ENCODE measurements around the gene CLEC4M.
"Not testable (repeated sequence)": the region's sequence is repeated elsewhere in the genome, so short reads cannot be mapped to it uniquely, and the experiment has no call there.

CLEC4M gene

DNA sequence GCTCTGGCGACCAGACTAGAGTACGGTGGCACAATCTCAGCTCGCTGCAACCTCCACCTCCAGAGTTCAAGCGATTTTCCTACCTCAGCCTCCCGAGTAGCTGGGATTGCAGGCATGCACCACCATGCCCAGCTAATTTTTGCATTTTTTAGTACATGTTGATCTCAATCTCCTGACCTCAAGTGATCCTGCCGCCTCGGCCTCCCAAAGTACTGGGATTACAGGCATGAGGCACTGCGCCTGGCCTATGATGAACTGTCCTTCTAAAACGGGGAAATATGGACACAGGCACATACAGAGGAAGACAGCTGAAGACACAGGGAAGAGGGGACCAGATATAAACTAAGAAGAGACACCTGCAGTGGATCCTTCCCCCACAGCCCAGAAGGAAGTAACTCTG, 12.7 kb downstream of the CLEC4M start:
- DNase-seq (ENCODE audit: low read depth in 3 of 3) = no peak

DNA sequence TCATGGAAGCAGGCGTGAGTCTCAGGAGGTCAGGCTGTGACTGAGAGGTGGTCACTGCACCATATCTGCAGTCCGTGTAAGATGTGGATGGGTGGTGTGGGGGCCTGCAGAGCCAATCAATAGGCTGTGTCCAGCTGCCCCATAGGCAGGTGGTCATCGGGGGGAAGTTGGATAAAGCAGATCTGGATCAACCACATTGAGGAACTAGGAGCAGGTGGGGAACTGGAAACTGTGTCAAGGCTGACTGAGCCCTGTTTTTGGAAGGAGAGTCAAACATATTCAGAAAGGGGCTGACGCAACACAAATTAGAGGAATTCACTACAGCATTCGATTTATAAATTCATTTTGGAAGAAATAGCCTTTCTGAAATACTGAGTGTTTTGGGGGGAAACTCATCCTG, 15.0 kb downstream of the CLEC4M start:
- no peak for DNase-seq (ENCODE audit: low read depth in 3 of 3)

DNA sequence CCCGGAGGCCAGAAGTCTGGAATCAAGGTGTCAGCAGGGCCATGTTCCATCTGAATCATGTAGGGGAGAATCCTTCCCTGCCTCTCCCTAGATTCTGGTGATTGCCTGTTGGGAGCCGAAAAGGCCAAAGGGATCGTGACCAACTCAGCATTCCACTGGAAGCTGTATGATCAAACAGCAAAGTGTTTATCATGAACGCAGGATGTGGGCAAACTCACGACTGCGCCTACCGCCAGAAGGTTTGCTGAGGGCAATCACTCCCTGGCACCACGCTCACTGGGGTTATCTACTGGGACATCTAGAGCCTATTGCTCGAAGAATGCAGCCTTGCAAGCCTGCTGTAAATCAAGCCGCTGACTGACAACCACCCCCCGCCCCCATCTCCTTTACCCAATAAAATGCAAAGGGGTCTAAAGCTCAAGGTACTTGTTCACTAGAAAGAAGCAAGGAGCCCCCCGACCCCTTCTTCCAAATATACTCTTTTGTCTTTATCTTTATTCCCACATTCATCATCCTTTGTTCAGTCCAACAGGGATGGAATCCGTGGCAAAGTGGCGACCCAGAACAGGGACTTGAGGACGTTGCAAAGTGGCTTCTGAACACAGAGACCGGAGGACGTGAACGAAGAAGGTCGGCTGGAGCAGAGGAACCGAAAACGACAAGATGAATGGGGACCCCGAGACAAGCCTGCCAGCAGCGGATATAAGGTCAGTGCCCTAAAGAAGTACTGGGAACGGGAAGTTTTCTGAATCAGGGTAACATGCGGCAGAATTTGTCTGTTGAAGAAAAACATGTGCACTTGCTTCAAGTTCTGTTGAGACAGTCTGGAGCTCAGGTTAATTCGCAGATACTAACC, 16.8 kb downstream of the CLEC4M start:
- DNase-seq (ENCODE audit: low read depth in 3 of 3) = no peak

DNA sequence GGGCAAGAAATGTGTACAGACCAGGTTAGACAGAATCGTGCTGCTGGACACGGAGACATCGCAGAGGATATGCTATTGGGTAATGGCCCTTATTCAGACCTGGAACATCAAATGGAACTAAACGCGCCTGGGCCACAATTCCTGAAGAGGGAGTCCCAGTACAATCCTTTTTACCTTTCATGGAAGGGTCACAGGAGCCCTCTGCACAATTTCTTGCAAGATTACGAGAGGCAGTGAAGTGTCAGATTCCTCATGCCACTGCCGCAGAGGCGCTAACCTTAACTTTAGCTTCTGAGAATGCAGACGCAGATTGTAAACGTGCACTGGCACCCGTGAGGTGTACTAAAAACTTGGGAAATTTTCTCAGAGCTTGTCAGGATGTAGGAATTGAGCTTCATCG, 18.1 kb downstream of the CLEC4M start:
- DNase-seq (ENCODE audit: low read depth in 3 of 3) = no peak

DNA sequence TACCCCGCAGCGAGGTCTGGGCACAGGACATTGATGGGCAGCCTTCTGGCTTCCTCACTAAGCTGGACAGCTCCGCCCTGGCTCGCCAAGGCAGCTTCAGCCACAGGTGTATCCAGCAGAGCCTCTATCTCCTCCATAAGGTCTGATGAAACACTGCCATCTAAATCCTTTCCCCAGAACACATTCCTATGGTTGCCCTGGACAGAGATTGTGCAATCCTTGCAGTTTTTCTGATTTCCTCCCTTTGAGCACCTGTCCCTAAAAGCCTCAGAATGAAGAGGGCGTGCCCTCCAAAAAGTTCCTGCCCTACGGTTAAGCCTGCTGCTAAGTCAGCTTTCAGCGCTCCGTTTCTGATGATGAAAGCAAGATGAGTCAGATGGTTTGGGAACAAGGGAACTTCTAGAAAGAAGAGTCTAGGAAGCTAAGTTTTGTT, 21.0 kb downstream of the CLEC4M start:
- no peak for DNase-seq (ENCODE audit: low read depth in 3 of 3)

DNA sequence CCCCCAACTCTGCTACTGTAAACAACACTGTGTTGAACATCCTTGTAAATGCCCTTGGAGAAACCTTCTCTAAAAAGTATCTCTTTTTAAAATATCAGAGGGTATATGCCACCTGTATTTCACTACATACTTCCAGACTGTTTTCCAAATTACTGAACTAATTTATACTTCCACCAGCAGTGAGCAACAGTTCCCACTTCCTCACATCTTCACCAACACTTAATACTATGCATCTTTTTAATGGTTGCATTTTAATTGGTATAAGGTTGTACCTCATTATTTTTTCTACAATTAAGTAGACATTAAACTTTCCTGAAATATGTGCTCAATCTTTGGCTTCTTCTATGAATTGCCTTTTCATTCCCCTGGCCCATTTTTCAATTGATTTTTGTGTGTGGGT, 21.8 kb downstream of the CLEC4M start:
- DNase-seq (ENCODE audit: low read depth in 3 of 3) = no peak

DNA sequence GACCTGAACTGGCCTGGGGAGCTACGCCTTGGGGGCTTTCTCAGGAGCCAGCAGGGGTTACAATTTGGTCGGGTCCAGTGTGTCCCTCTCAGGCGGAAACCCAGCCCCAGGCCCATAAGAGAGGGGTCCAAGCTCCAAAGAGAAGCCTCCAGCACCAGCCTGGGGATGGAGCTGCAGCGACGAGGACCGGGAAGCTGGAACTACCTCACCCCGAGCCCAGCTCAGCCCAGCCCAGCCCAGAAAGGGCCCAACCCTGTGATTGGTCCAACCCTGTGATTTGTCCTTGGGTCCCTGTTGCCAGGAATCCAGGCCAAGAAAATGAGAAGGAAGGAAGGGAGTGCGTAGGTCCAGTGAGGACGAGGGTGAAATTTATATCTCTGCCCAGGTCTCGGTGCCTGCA, 24.1 kb downstream of the CLEC4M start:
- no peak for DNase-seq (ENCODE audit: low read depth in 3 of 3)

DNA sequence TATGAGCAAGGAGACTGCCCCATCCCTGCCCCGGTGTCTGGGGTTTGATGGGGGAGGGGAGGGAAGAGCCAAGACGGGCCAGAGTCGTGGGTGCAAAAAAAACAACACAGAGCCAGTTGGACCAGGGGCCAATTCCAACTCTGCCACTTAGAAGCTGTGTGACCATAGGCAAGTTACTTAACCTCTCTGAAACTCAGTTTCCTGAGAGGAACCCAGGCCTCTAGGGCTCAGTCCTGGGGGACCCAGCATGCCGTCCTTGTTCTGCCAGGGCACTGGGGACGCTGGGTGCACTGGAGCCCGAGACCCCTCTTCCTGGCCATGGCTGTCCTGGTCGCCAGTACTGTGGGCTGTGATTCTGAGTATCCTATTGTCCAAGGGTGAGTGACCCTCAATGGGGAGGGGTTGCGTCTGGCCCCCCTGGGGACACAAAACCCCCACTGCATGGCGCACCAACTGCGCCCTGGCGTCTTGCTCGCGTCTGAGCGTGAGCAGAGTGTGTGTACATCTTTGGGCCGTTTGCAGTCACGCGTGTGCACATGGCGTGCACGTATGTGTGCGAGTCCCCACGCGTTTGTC, 24.6 kb downstream of the CLEC4M start:
- no peak for DNase-seq (ENCODE audit: low read depth in 3 of 3)

DNA sequence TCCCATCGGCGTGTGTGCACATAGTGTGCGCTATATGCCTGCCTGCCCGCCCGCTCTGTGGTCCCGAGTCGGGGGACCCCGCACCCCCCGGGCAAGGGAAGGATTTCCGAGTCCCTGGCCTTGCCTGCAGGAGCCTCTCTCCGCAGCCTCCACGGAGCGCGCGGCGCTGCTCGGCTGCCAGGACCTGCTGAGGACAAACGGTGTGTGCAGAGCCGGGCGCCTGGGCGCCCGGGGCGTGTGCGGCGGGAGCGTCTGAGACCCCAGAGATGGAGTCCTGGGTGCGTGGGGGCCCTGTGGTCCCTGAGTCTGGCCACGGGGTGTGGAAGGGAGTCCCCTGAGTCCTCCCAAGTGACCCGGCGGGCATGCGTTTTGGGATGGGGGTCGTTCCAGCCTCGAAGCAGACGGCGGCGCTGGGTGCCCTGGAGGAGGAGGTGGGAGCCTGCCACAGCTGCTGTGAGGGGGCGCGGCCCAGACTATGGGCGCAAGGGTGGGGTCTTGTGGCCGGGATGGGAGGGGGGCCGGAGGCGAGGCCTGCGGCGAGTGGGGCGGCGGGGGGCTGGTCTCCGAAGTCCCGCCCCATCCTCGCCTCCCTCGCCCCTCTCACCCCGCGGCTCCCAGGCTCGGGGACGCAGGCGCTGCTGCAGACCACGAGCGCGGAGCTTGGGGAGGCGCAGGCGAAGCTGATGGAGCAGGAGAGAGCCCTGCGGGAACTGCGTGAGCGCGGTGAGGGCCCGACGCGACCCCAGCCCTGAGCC, 25.3 kb downstream of the CLEC4M start:
- no peak for DNase-seq (ENCODE audit: low read depth in 3 of 3)

DNA sequence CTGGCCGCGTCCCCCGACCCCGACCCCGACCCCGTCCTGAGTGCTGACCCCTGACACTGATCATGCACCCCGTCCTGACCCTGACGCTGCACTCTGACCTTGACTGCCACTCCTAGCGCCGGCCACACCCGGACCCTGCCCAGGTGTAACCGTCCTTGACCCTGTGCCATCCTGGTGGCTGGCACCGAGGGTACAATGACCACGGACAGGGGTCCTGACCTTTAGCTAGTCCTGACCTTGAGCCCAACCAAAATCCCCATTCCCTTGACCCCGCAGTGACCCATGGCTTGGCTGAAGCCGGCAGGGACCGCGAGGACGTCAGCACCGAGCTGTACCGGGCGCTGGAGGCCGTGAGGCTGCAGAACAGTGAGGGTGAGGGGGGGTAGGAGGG, 25.9 kb downstream of the CLEC4M start:
- no peak for DNase-seq (ENCODE audit: low read depth in 3 of 3)

DNA sequence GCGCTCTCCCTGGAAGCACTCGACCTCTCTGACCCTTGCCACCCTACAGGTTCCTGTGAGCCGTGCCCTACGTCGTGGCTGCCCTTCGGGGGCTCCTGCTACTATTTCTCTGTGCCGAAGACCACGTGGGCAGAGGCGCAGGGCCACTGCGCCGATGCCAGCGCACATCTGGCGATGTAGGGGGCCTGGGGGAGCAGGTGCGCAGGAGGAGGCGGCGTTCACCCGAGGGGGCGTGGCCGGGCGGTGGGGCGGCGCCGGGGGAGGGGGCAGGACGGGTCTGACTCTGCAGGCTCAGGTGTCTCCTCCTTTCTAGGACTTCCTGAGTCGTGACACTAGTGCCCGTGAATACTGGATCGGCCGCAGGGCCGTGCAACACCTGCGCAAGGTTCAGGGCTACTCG, 26.4 kb downstream of the CLEC4M start:
- peak in 2 of 3 experiments; percentile 20 to 28 for DNase-seq (ENCODE audit: low read depth in 3 of 3)

DNA sequence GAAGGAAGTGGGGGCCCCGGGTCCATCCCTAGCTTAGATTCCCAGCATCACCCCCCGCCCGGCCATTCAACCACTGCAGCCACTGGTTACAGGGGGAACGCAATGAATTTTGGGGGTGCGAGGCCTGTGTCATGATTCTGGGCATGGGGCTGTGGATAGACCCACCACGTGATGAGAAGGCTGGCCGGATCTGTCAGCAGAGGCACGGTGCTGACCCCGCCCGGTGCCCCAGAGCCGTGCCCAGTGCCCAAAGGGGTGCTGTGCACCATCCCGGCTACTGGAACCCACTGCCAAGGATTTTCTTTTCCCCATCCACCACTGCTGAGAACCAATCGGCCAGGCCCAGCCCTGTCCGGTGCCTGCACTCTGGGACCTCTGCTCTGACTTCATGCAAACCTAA, 27.4 kb downstream of the CLEC4M start:
- DNase-seq (ENCODE audit: low read depth in 3 of 3) = no peak

DNA sequence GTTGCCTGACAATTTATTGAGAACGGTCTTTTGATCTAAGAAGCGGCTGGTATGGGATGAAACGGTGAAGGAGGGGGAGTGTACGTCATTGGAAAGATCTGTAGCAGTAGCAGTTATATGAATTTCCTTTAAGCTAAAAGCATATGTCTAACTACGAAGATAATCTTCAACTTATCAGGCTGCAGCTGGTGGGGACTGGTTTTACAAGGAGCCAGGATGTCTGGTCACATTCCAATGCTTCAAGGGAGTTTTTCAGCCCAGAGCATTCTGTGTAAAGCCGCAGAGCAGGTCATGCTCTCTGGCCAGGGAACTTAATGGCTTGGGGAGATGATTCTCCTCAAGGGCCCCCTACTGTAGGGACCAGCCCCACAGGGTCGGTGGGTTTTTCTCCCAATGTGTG, 29.2 kb downstream of the CLEC4M start:
- no peak for DNase-seq (ENCODE audit: low read depth in 3 of 3)

DNA sequence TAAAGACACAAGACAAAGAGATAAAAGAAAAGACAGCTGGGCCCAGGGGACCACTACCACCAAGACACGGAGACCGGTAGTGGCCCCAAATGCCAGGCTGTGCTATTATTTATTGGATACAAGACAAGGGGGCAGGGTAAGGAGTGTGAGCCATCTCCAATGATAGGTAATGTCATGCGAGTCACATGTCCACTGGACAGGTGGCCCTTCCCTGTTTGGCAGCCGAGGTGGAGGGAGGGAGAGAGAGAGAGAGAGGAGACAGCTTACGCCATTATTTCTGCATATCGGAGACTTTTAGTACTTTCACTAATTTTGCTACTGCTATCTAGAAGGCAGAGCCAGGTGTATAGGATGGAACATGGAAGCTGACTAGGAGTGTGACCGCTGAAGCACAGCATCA, 29.7 kb downstream of the CLEC4M start:
- not testable (repeated sequence) for DNase-seq (ENCODE audit: low read depth in 3 of 3)

DNA sequence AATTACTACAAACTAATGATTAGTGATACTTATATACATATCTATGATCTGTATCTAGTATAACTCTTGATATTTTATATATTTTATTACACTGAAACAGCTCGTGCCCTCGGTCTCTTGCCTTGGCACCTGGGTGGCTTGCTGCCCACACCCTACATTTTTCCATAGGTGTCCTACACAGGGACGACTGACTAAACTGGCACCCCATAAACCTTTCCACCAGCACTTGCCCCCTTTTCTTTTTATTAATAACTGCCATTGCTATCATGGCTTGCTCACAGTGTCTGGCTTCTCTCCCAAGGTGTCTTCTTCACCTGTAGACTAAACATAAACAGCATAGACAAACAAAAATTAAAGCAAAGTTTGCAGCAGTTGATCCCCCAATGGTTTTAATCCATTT, 30.4 kb downstream of the CLEC4M start:
- no peak for DNase-seq (ENCODE audit: low read depth in 3 of 3)

DNA sequence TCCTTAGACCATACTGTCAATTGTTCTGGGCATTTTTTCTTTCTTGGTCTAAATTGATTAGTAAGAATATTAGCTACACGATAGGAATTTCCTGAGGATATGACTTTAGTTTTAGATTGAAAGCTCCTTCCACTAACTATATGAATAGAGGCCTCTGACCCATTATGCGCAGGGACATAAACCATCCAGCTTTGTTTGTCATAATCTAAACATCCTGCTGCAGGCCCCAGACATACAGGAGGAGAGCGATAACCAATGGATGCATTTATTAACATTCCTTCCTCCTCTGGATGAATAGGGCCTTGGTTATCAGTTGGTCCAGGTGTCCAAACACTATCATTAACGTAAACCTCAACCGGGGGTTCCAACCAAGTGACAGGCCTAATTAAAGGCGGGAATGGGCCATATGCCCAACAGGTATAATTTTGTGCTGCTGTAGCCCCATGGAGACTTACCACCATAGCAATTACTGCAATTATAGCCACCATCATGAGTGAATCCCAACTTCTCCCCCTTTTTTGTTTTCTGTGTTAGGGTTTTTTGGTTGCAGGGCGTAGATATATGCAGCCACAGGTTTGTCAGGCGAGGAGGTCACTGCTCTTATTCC, 32.6 kb downstream of the CLEC4M start:
- no peak for DNase-seq (ENCODE audit: low read depth in 3 of 3)

DNA sequence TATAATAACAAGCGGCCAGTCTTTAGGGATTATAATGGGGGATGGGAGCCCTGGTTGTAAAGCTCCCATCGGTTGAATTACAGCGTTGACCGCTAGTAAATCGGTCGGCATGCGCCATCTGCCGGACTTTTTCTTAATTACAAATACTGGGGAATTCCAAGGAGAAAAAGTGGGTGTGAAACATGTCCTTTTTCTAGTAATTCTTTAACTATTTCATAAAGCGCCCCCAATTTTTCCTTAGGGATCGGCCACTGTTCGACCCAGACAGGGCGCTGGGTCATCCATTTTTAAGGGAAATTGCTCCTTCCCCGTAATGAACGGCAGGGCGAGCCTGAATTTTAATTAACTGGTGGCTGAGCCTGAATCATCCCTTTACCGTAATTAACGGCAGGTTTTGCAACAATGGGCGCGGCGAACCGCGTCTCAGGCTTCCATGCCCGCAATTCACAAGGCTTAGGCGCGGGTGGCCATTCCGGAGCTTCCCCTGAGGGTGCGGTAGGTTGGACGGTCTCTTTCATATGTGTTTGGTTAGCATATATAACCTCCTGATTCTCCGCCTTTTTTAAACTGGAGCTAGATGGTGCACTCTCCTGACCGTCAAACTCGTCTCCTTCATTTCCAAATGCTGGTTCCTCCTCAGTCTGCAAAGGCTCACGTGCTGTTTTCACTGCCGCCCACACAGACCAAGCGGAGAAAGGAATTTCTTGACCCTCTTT, 36.8 kb downstream of the CLEC4M start:
- peak; percentile 20 to 56 (median 35) for DNase-seq (ENCODE audit: low read depth in 3 of 3)

DNA sequence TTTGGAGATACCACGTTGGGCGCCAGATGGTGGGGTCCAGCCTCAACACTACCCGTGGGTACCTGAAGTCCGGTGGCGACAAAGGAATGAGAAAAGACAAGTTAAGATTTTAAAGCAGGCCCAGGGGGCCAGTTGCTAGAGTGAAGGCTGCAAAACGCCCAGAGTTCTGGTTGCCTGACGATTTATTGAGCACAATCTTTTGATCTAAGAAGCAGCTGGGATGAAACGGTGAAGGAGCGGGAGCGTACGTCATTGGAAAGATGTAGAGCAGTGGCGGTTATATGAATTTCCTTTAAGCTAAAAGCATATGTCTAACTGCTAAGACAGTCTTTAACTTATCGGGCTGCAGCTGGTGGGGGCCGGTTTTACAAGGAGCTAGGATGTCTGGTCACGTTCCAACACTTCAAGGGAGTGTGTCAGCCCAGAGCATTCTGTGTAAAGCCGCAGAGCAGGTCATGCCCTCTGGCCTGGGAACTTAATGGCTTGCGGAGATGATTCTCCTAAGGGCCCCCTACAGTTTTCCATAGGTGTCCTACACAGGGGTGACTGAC, 38.1 kb downstream of the CLEC4M start:
- DNase-seq (ENCODE audit: low read depth in 3 of 3) = no peak

DNA sequence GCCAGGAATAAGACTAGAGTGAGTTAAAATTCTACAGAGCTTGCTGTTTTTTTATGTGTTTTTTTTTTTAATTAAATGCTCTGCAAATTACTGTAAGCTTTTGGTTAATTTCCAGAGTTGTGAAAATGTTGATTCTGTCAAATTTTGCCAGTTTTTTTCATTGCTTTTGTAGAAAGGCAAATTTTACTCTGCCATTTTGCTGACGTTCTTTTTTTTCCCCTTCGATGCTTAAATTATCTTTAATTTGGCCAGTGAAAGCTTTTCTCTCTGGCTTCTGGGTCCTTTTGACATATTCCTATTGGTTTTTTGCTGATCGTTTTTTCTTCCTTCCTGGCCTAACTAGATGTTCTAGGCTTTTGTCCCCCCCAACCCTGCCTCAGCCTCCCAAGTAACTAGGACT, 43.2 kb downstream of the CLEC4M start:
- no peak for DNase-seq (ENCODE audit: low read depth in 3 of 3)

DNA sequence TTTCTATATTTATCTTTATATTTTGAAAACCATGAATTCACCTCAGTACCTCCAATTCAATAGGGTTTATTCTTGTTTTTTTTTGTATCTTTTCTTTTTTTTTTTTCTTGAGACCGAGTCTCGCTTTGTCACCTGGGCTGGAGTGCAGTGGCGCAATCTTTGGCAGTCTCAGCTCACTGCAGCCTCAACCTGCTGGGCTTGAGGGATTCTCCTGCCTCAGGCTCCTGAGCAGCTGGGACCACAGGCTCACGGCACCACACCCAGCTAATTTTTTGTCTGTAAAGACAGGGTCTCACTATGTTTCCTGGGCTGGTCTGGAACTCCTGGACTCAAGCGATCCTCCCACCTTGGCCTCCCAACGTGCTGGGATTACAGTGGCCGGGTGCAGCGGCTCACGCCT, 43.8 kb downstream of the CLEC4M start:
- no peak for DNase-seq (ENCODE audit: low read depth in 3 of 3)

DNA sequence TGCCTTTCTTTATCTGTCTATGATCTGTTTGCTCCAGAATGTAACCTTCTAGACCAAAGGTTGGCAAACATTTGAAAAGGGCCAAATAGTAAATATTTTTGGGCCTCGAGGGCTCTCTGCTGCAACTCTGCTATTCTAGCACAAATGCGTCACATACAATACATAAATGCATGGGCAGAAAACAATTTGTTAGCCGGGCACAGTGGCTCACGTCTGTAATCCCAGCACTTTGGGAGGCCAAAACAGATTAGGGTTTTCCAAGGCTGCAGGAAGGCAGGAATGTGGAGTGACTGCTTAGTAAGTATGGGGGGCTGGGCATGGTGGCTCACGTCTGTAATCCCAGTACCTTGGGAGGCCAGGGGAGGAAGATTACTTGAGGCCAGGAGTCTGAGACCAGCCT, 45.1 kb downstream of the CLEC4M start:
- no peak for DNase-seq (ENCODE audit: low read depth in 3 of 3)

DNA sequence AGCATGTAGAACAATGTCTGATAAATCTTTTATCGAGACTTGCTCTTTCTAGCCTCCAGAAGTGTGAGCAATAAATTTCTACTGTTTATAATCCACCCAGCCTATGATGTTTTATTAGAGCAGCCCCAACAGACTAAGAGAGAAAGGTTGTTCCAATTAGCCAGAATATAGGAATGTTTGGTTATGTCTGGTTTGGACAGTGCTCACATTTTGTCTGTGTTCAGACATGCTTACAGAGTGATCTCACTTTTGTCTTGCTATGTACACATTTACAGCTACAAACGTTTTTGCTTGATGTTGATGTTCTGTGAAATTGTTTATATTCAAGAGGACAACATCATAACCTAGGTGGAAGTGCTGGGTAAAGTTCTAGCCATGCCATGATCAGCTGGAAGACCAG, 48.9 kb downstream of the CLEC4M start:
- no peak for DNase-seq (ENCODE audit: low read depth in 3 of 3)

All from stimulated activated CD4-positive, alpha-beta T cell treated with anti-CD3 and anti-CD28 coated beads, TNF-alpha, amount 100 ng/mL, for 4 hours (primary cell).